ENCODE data around the gene OR4F15.
"Not testable (repeated sequence)": the region's sequence is repeated elsewhere in the genome, so short reads cannot be mapped to it uniquely, and the experiment has no call there.

The OR4F15 gene, protein sequence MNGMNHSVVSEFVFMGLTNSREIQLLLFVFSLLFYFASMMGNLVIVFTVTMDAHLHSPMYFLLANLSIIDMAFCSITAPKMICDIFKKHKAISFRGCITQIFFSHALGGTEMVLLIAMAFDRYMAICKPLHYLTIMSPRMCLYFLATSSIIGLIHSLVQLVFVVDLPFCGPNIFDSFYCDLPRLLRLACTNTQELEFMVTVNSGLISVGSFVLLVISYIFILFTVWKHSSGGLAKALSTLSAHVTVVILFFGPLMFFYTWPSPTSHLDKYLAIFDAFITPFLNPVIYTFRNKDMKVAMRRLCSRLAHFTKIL

DNA sequence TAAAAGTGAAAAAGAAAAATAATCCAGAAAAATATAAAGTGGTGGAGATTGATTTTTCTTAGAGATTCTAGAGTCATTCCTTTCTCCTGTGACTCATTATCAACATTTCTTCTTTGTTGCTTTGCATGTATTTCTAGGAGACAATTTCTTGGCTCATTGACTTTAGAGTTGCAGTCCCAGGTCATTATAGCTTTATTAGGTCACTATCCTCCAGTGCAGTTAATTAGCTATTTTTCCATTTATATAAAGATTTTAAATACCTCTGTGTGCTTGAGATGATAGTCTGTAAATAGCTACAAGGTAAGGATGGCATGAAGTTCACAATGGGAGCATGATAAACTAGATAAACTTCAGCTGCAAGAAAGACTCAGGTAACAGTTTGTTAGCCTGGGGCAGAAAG is at the start of gene OR4F15:
TSS of gene OR4F15 (plus strand) at position 301 of the 400 bp plus-strand sequence. CDS start 5,985 bp downstream, outside the sequence.
- H2AFZ ChIP-seq (ENCODE audit: low read length, unreplicated experiment), result no peak within 1 kb of the TSS
- H3K4me1 ChIP-seq (ENCODE audit: control insufficient read depth, insufficient read depth, low read length, unreplicated experiment), result peaks cover 6% of the 10 kb centered on the region
- no peak within 1 kb of the TSS for H3K27ac ChIP-seq (ENCODE audit: low read depth, low read length)
- H3K36me3 ChIP-seq (ENCODE audit: insufficient read depth, low read length), result no peaks in the 10 kb centered on the region
- H3K79me2 ChIP-seq (ENCODE audit: control insufficient read depth, insufficient read depth, low read length, unreplicated experiment), result no peaks in the 10 kb centered on the region
- H3K27me3 ChIP-seq (ENCODE audit: insufficient read depth, low read length), result peaks cover 54% of the 10 kb centered on the region
- no peak within 1 kb of the TSS for H3K4me3 ChIP-seq (ENCODE audit: low read depth, low read length)

GRCh38 chr15:101764669-101765339 is 47.2 kb upstream of the OR4F15 start:
- H2AFZ ChIP-seq (ENCODE audit: low read length, unreplicated experiment); H3K27me3 ChIP-seq (ENCODE audit: insufficient read depth, low read length); H3K4me1 ChIP-seq (ENCODE audit: control insufficient read depth, insufficient read depth, low read length, unreplicated experiment); H3K79me2 ChIP-seq (ENCODE audit: control insufficient read depth, insufficient read depth, low read length, unreplicated experiment); H3K27ac ChIP-seq (ENCODE audit: low read depth, low read length); H3K4me3 ChIP-seq (ENCODE audit: low read depth, low read length); H3K36me3 ChIP-seq (ENCODE audit: insufficient read depth, low read length): not testable (repeated sequence)

DNA sequence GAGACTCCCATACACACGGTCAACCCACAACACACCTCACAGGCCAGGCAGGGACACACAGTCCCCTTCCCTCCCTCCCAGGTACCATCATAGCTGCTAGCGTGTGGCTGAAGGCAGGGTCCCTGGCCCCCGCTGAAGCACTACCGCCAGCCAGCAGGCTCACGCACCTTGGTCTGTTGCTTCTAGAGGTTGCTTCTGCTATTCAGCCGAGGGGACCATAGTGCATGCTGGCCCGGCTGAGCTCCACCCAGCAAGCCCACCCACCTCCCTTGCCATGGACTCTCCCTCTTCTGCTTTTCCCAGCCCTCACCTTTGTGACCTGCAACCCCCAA is 46.7 kb upstream of the OR4F15 start:
- H2AFZ ChIP-seq (ENCODE audit: low read length, unreplicated experiment); H3K27me3 ChIP-seq (ENCODE audit: insufficient read depth, low read length); H3K79me2 ChIP-seq (ENCODE audit: control insufficient read depth, insufficient read depth, low read length, unreplicated experiment); H3K4me1 ChIP-seq (ENCODE audit: control insufficient read depth, insufficient read depth, low read length, unreplicated experiment); H3K27ac ChIP-seq (ENCODE audit: low read depth, low read length); H3K4me3 ChIP-seq (ENCODE audit: low read depth, low read length); H3K36me3 ChIP-seq (ENCODE audit: insufficient read depth, low read length): not testable (repeated sequence)

- Histone ChIP-seq H3K4me3 (ENCODE audit: low read depth, low read length) (no peak overlapping the region), H3K36me3 (ENCODE audit: insufficient read depth, low read length) (no peaks in the 10 kb centered on the region), H3K79me2 (ENCODE audit: control insufficient read depth, insufficient read depth, low read length, unreplicated experiment) (no peaks in the 10 kb centered on the region), H2AFZ (ENCODE audit: low read length, unreplicated experiment) (no peak overlapping the region), H3K27me3 (ENCODE audit: insufficient read depth, low read length) (no peaks in the 10 kb centered on the region), H3K27ac (ENCODE audit: low read depth, low read length) (no peak overlapping the region), H3K4me1 (ENCODE audit: control insufficient read depth, insufficient read depth, low read length, unreplicated experiment) (no peaks in the 10 kb centered on the region)
Measured at GRCh38 chr15:101765772-101766456, 46.1 kb upstream of the OR4F15 start.

- H3K27me3 ChIP-seq (ENCODE audit: insufficient read depth, low read length); H2AFZ ChIP-seq (ENCODE audit: low read length, unreplicated experiment); H3K36me3 ChIP-seq (ENCODE audit: insufficient read depth, low read length); H3K4me1 ChIP-seq (ENCODE audit: control insufficient read depth, insufficient read depth, low read length, unreplicated experiment); H3K79me2 ChIP-seq (ENCODE audit: control insufficient read depth, insufficient read depth, low read length, unreplicated experiment); H3K4me3 ChIP-seq (ENCODE audit: low read depth, low read length); H3K27ac ChIP-seq (ENCODE audit: low read depth, low read length): not testable (repeated sequence)
Measured at GRCh38 chr15:101767083-101767640, 44.8 kb upstream of the OR4F15 start.

DNA sequence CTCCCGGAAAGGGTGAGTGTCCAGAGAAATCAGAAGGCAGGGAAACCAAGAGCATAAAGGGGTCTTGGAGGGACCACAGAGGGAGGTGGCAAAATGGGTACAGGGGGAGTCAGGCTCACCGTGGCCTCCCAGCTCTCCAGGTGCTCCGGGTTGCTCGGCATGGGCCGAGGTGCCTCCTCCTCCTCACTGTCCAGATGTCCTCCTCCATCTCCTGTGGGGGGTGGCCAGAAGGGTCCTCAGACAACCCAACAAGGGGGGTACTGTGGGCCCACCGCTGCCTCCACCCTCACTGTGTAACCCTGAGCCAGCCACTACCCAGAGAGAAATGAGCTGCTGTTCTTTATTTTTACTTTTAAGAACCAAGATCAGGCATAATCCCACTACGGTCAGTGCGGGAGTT is 39.1 kb upstream of the OR4F15 start:
- Histone ChIP-seq H3K4me3 (ENCODE audit: low read depth, low read length) (no peak overlapping the region), H3K4me1 (ENCODE audit: control insufficient read depth, insufficient read depth, low read length, unreplicated experiment) (no peaks in the 10 kb centered on the region), H3K36me3 (ENCODE audit: insufficient read depth, low read length) (no peaks in the 10 kb centered on the region), H2AFZ (ENCODE audit: low read length, unreplicated experiment) (no peak overlapping the region), H3K27ac (ENCODE audit: low read depth, low read length) (no peak overlapping the region), H3K79me2 (ENCODE audit: control insufficient read depth, insufficient read depth, low read length, unreplicated experiment) (no peaks in the 10 kb centered on the region), H3K27me3 (ENCODE audit: insufficient read depth, low read length) (no peaks in the 10 kb centered on the region)

GRCh38 chr15:101773496-101774100 is 38.4 kb upstream of the OR4F15 start:
- H3K79me2 ChIP-seq (ENCODE audit: control insufficient read depth, insufficient read depth, low read length, unreplicated experiment), result no peaks in the 10 kb centered on the region
- H3K36me3 ChIP-seq (ENCODE audit: insufficient read depth, low read length), result no peaks in the 10 kb centered on the region
- no peak overlapping the region for H2AFZ ChIP-seq (ENCODE audit: low read length, unreplicated experiment)
- no peak overlapping the region for H3K4me3 ChIP-seq (ENCODE audit: low read depth, low read length)
- H3K27ac ChIP-seq (ENCODE audit: low read depth, low read length), result no peak overlapping the region
- no peaks in the 10 kb centered on the region for H3K27me3 ChIP-seq (ENCODE audit: insufficient read depth, low read length)
- H3K4me1 ChIP-seq (ENCODE audit: control insufficient read depth, insufficient read depth, low read length, unreplicated experiment), result no peaks in the 10 kb centered on the region

GRCh38 chr15:101775136-101775535 is 36.9 kb upstream of the OR4F15 start:
- no peak overlapping the region for H2AFZ ChIP-seq (ENCODE audit: low read length, unreplicated experiment)
- H3K4me3 ChIP-seq (ENCODE audit: low read depth, low read length), result no peak overlapping the region
- H3K79me2 ChIP-seq (ENCODE audit: control insufficient read depth, insufficient read depth, low read length, unreplicated experiment), result no peaks in the 10 kb centered on the region
- no peaks in the 10 kb centered on the region for H3K4me1 ChIP-seq (ENCODE audit: control insufficient read depth, insufficient read depth, low read length, unreplicated experiment)
- H3K27ac ChIP-seq (ENCODE audit: low read depth, low read length), result no peak overlapping the region
- no peaks in the 10 kb centered on the region for H3K36me3 ChIP-seq (ENCODE audit: insufficient read depth, low read length)
- no peaks in the 10 kb centered on the region for H3K27me3 ChIP-seq (ENCODE audit: insufficient read depth, low read length)

DNA sequence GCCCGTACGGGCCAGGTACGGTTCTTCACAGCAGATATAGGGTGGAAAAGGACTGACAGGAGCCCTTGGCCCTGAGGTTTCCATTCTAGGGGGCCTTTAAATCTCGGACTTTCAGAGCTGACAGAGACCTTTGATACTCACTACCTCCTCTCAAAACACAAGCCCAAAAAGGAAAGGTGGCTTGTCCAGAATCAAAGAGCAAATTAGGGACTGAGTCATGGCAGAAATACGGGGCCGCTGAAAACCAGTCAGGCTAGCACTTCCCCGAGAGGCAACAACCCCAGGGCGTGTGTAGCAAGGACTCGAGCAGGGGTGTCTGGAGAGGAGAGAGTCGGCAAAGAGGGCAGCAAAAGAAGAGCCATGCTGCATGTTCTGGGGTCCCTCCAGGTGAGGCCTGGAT is 33.4 kb upstream of the OR4F15 start:
- H3K27ac ChIP-seq (ENCODE audit: low read depth, low read length); H3K4me1 ChIP-seq (ENCODE audit: control insufficient read depth, insufficient read depth, low read length, unreplicated experiment); H2AFZ ChIP-seq (ENCODE audit: low read length, unreplicated experiment); H3K27me3 ChIP-seq (ENCODE audit: insufficient read depth, low read length); H3K36me3 ChIP-seq (ENCODE audit: insufficient read depth, low read length); H3K4me3 ChIP-seq (ENCODE audit: low read depth, low read length); H3K79me2 ChIP-seq (ENCODE audit: control insufficient read depth, insufficient read depth, low read length, unreplicated experiment): not testable (repeated sequence)

GRCh38 chr15:101780225-101780624 is 31.8 kb upstream of the OR4F15 start:
- H3K27me3 ChIP-seq (ENCODE audit: insufficient read depth, low read length), result peaks cover 16% of the 10 kb centered on the region
- not testable (repeated sequence) for H3K27ac ChIP-seq (ENCODE audit: low read depth, low read length); H3K4me3 ChIP-seq (ENCODE audit: low read depth, low read length); H3K79me2 ChIP-seq (ENCODE audit: control insufficient read depth, insufficient read depth, low read length, unreplicated experiment); H3K4me1 ChIP-seq (ENCODE audit: control insufficient read depth, insufficient read depth, low read length, unreplicated experiment); H2AFZ ChIP-seq (ENCODE audit: low read length, unreplicated experiment); H3K36me3 ChIP-seq (ENCODE audit: insufficient read depth, low read length)

All from ACC112 (cell line).